D721Med (cell line): Measurements from ENCODE around the gene TMPRSS11D.

ENCODE experiments used
- DNase-seq: peaks from one replicate; pipeline ENCODE4 v3.0.0; 2011; ENCODE audit warnings: low spot score; ENCODE audit not compliant: insufficient read length
- FAIRE-seq: peaks from 2 replicates; lab custom pipeline; 2011; peaks lifted over from hg19 to GRCh38; lab: Jason Lieb, UNC
- TF ChIP-seq, protein P1 (sequence below): IDR thresholded peaks from 2 replicates; pipeline ENCODE4 v1.5.1; 2012; ENCODE audit warnings: mild to moderate bottlenecking, control low read depth; ENCODE audit not compliant: insufficient read depth; ENCODE audit errors: missing control alignments

TMPRSS11D gene

GRCh38 chr4:67853336-67853735, 30.5 kb downstream of the TMPRSS11D start:
- FAIRE-seq (no peak), DNase-seq (no peak)
- TF ChIP-seq, protein P1, sequence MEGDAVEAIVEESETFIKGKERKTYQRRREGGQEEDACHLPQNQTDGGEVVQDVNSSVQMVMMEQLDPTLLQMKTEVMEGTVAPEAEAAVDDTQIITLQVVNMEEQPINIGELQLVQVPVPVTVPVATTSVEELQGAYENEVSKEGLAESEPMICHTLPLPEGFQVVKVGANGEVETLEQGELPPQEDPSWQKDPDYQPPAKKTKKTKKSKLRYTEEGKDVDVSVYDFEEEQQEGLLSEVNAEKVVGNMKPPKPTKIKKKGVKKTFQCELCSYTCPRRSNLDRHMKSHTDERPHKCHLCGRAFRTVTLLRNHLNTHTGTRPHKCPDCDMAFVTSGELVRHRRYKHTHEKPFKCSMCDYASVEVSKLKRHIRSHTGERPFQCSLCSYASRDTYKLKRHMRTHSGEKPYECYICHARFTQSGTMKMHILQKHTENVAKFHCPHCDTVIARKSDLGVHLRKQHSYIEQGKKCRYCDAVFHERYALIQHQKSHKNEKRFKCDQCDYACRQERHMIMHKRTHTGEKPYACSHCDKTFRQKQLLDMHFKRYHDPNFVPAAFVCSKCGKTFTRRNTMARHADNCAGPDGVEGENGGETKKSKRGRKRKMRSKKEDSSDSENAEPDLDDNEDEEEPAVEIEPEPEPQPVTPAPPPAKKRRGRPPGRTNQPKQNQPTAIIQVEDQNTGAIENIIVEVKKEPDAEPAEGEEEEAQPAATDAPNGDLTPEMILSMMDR: no peak

- FAIRE-seq: no peak
- TF ChIP-seq, protein P1: no peak
- DNase-seq: no peak
Measured at GRCh38 chr4:67820903-67821302, 62.9 kb downstream of the TMPRSS11D start.

- FAIRE-seq (no peak), DNase-seq (no peak)
- TF ChIP-seq, protein P1: no peak
Measured at GRCh38 chr4:67810011-67810410, 73.8 kb downstream of the TMPRSS11D start.

DNA sequence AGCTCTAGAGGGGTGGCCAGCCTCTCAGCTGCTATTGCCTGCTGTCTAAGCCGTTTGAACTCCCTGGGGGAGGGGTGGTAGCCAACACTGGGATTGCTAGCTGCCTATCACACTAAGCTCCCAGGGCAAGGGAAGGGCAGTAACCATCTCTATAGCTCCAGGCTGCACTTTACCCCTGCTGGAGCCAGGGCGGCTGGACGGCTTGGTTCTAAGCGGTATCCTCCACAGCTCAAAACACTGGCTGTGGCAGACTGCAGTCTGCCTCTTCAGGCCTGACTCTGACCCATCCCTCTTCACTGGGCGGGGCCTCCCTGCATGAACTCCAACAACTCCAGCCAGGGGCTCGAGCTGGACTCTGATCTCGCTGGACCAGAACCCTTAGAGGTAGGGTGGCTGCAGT, 74.3 kb downstream of the TMPRSS11D start:
- TF ChIP-seq, protein P1: no peak
- DNase-seq: no peak
- FAIRE-seq: no peak

GRCh38 chr4:67796810-67797209, 87.0 kb downstream of the TMPRSS11D start:
- DNase-seq (no peak), FAIRE-seq (no peak)
- TF ChIP-seq, protein P1: no peak

GRCh38 chr4:67790721-67791120, 93.1 kb downstream of the TMPRSS11D start:
- no peak for DNase-seq
- TF ChIP-seq, protein P1: no peak
- FAIRE-seq: no peak

- FAIRE-seq (no peak), DNase-seq (no peak)
- TF ChIP-seq, protein P1: no peak
Measured at GRCh38 chr4:67787311-67787710, 96.5 kb downstream of the TMPRSS11D start.
